Heart right ventricle (tissue), 16 donors: Measurements from ENCODE around the gene MAP3K6. TPM values are rescaled to one million over a fixed set of nuclear protein-coding genes. Genes with fewer than 3 reads are reported as not detected.

ENCODE experiments used
- ATAC-seq, 8 donors: fragments of 200-7000 bp; cut with Tn5 transposase; one replicate each; pipeline ENCODE4 v1.9.1; 2020; ENCODE audit warnings: mild to moderate bottlenecking in 8 of 8, moderate library complexity in 8 of 8, moderate number of reproducible peaks in 1 of 8
- DNase-seq, 2 donors: peaks; one replicate each; pipeline ENCODE4 v3.0.0-alpha.2; 2020
- H3K27ac ChIP-seq, 10 donors: fragments of 200-600 bp; sonication (generic) in 2 of 10; one replicate each; pipeline versions ENCODE4 v1.5.0 to v1.8.0; 2020 to 2022; ENCODE audit warnings: mild to moderate bottlenecking in 3 of 10
- H3K27me3 ChIP-seq, 7 donors: fragments of 200-600 bp; one replicate each; pipeline ENCODE4 v1.8.0; 2021 to 2022; ENCODE audit warnings: mild to moderate bottlenecking in 2 of 7
- H3K36me3 ChIP-seq, 9 donors: fragments of 200-600 bp; sonication (generic) in 1 of 9; one replicate each; pipeline versions ENCODE4 v1.5.0 to v1.8.0; 2020 to 2022; ENCODE audit warnings: mild to moderate bottlenecking in 2 of 9
- H3K4me1 ChIP-seq, 9 donors: fragments of 200-600 bp; sonication (generic) in 1 of 9; one replicate each; pipeline versions ENCODE4 v1.5.0 to v1.8.0; 2020 to 2022; ENCODE audit warnings: mild to moderate bottlenecking in 4 of 9
- H3K4me3 ChIP-seq, 10 donors: fragments of 200-600 bp; sonication (generic) in 2 of 10; one replicate each; pipeline versions ENCODE4 v1.5.0 to v1.8.0; 2020 to 2022; ENCODE audit warnings: mild to moderate bottlenecking in 7 of 10, moderate library complexity in 2 of 10
- H3K9me3 ChIP-seq, 11 donors: fragments of 200-600 bp in 10 of 11; sonication (generic) in 2 of 11; one replicate each; pipeline versions ENCODE4 v1.5.0 to v1.8.0; 2013 to 2022; ENCODE audit warnings: mild to moderate bottlenecking in 2 of 11, control low read depth in 1 of 11, moderate library complexity in 1 of 11
- WGBS, 2 donors: extraction: QIAGEN DNeasy Blood & Tissue Kit; methylation state at CpG; one replicate each; pipeline ENCODE4 v1.1.7; 2013; ENCODE audit warnings: inconsistent platforms in 1 of 2; 5-methylcytosine and 5-hydroxymethylcytosine counted together
- intact Hi-C, 10 donors: fragments of 100-400 bp; cut with DNase I; formaldehyde crosslinking; loops; one replicate each; pipeline versions ENCODE4 v1.11.1 to v1.14.2; 2022
- polyA plus RNA-seq, 2 donors: library from polyadenylated mRNA; stranded (reverse); fragments of 200-250 nt; gene quantifications; one replicate each; pipeline ENCODE4 v1.2.3, GENCODE V29; 2013
- total RNA-seq, 10 donors: library from RNA; stranded (reverse); fragmentation: NEBNext Ultra II Directional in 3 of 10; extraction: Animal tissue kit (Norgen Biotek cat#: 25700) in 3 of 10; gene quantifications; one replicate each; pipeline versions ENCODE4 v1.2.1 to v1.2.4, GENCODE V29; 2021 to 2023
- TF ChIP-seq, protein P1 (sequence below), 9 donors: fragments of 200-600 bp; sonication (generic) in 2 of 9; IDR thresholded peaks; one replicate each; pipeline versions ENCODE4 v1.5.0 to v1.8.0; 2021 to 2022; ENCODE audit warnings: antibody characterized with exemption in 9 of 9, mild to moderate bottlenecking in 5 of 9, moderate library complexity in 1 of 9
- donor health status: Arrhythmogenic right ventricular cardiomyopathy.
- donor health status: ischemic (EF 13 %, LVEDD 7.1; RV severe dilation, severe dysfunction).
- donor health status: healthy with polysubstance abuse.
- donor health status: DM: no; HTN: yes; CAD: no.
- donor health status: DM: no; HTN: no; CAD: no.
- donor health status: ischemic (EF 25% LVEDD 6.9; RV normal size, moderate dysfunction).
- donor health status: ischemic (EF 25% LVEDD 5.7; RV mildly dilated, moderate dysfunction).
- donor health status: healthy.
- donor health status: DM: yes; HTN: yes; CAD: no.
- donor health status: Ischemic cardiomyopathy.
- donor health status: ischemic (EF 35%, LVEDD 5.7; RV mildly dilated, moderate dysfunction).
- donor health status: nonischemic (EF 11% LVEDD 7.7; RV severe dilation, severe dysfunction).
- donor health status: DM: yes; HTN: yes; CAD: no.
- donor health status: PGD.
- donor health status: ischemic (EF 29% LVEDD 5.4; RV normal size, mild dysfunction).
- donor health status: nonischemic (EF 23%, LVEDD 6.1; RV moderate dilation, normal function).

Gene MAP3K6
- total and polyA plus RNA-seq, 12 donors, result 18.6 to 179 (median 30.4) TPM

DNA sequence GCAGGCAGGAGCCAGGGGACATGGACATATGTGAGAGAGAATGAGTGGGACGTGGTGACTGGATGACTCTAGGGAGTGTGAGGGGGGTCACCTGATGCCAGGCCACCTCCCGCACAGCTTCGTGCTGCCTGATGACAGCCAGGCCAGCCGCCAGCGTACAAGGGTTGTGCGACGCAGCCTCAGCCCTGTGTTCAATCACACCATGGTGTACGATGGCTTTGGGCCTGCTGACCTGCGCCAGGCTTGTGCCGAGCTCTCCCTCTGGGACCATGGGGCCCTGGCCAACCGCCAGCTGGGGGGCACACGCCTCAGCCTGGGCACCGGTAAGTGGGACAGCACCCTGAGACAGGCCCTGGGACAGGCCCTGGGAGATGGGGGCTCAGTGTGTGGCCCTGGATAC is 13.6 kb downstream of the MAP3K6 start:
- ATAC-seq (peak in 2 of 8 donors; percentile 4 to 13), DNase-seq (no peak)
- Histone ChIP-seq H3K9me3 (no peaks in the 10 kb centered on the region), H3K27me3 (no peaks in the 10 kb centered on the region), H3K4me3 (no peak overlapping the region), H3K36me3 (peaks cover 4 to 57% (median 26%) of the 10 kb centered on the region in 9 donors), H3K4me1 (peaks cover 17 to 46% (median 28%) of the 10 kb centered on the region in 9 donors), H3K27ac (no peak overlapping the region)
- intact Hi-C loops, result loop anchor here in 2 of 10 donors (10.0 kb wide), 1 partner anchor 48 kb away; no protein-coding TSS in a partner anchor
- WGBS, 2 donors, result 85 to 91% methylated on average over 13 of the region's 13 CpGs
- TF ChIP-seq, protein P1, sequence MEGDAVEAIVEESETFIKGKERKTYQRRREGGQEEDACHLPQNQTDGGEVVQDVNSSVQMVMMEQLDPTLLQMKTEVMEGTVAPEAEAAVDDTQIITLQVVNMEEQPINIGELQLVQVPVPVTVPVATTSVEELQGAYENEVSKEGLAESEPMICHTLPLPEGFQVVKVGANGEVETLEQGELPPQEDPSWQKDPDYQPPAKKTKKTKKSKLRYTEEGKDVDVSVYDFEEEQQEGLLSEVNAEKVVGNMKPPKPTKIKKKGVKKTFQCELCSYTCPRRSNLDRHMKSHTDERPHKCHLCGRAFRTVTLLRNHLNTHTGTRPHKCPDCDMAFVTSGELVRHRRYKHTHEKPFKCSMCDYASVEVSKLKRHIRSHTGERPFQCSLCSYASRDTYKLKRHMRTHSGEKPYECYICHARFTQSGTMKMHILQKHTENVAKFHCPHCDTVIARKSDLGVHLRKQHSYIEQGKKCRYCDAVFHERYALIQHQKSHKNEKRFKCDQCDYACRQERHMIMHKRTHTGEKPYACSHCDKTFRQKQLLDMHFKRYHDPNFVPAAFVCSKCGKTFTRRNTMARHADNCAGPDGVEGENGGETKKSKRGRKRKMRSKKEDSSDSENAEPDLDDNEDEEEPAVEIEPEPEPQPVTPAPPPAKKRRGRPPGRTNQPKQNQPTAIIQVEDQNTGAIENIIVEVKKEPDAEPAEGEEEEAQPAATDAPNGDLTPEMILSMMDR (IDR thresholded peaks at IDR 0.05), result no peak

DNA sequence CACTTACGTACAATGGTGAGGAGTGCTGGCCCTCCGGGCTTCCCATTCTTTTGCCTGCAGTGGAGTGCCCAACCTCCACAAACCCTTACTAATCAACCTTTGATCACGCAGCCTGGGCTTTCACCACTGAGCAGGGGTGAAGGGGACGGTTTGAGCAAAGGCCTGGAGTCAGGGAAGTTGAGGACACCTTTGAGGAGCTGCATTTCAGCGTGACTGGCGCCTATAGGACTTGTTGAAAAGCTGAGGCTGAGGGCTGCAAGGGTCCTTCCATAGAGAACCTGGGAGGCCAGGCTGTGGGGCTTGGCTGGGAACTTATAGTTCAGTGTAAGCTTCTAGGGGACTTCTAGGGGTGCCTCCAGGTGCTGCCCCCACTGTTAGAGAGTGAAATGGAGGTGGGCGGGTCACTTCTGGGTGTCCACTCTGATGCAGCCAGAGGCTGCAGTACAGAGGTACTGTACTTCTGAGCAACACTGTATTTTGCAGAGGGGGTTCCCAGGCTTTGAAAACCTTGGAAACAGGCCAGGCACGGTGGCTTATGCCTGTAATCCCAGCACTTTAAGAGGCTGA is 15.1 kb downstream of the MAP3K6 start:
- Histone ChIP-seq H3K4me1 (peaks cover 14 to 32% (median 26%) of the 10 kb centered on the region in 9 donors), H3K36me3 (peaks cover 4 to 41% (median 16%) of the 10 kb centered on the region in 9 donors), H3K27ac (peak overlapping the region in 5 of 10 donors; percentile 4 to 59 (median 55)), H3K4me3 (peak overlapping the region in 6 of 10 donors; percentile 29 to 59 (median 51)), H3K9me3 (no peaks in the 10 kb centered on the region), H3K27me3 (no peaks in the 10 kb centered on the region)
- TF ChIP-seq, protein P1 (IDR thresholded peaks at IDR 0.05), result no peak
- ATAC-seq (peak in 2 of 8 donors; percentile 1 to 2), DNase-seq (no peak)
- intact Hi-C loops, result loop anchor here in 2 of 10 donors (10.0 kb wide), 1 partner anchor 47 kb away; no protein-coding TSS in a partner anchor
- 49 to 50% methylated on average over 8 of the region's 8 CpGs for WGBS, 2 donors

DNA sequence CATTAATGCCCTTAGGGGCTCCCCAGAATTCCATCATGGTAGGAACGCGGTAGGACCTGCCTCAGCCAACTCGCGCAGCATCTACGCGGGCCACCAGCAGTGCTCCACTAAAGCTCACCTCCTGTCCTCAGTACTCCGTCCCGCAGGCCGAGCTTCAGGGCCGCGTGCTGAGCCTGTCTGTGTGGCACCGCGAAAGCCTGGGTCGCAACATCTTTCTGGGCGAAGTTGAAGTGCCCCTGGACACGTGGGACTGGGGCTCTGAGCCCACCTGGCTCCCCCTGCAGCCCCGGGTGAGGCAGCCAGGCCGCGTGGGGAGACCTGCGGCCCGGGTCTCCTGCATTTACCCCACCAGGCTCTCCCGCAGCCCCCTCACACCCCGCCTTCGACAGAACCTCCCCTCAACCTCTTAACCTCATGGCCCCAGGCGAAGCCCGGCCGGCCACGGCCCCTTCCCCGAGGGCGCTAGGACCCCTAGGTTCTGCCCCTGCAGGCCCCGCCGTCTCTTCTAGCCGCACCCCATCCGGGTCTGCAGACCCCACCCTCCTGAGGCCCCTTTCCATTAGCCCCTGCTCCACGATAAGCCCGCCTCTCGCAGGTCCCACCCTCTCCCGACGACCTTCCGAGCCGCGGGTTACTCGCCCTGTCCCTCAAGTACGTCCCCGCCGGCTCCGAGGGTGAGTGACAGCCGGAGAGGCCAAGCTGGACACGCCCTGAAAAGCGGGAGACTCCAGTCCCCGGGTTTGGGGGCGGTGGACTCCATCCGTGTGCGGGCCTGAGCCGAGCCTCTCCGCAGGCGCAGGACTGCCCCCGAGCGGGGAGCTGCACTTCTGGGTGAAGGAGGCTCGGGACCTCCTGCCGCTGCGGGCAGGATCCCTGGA is 15.9 kb downstream of the MAP3K6 start:
- ATAC-seq, result peak; percentile 34 to 75 (median 54)
- peaks cover 0 to 39% (median 10%) of the 10 kb centered on the region in 9 donors for H3K36me3 ChIP-seq
- DNase-seq, result peak; percentile 61 to 70
- H3K4me1 ChIP-seq, result peaks cover 14 to 31% (median 26%) of the 10 kb centered on the region in 9 donors
- WGBS, 2 donors, result 13 to 19% methylated on average over 56 to 62 of the region's 62 CpGs
- intact Hi-C loops, result loop anchor here in 2 of 10 donors (10.0 kb wide), 1 partner anchor 46 kb away; no protein-coding TSS in a partner anchor
- no peaks in the 10 kb centered on the region for H3K9me3 ChIP-seq
- no peaks in the 10 kb centered on the region for H3K27me3 ChIP-seq
- H3K27ac ChIP-seq, result peak overlapping the region in 5 of 10 donors; percentile 4 to 59 (median 55)
- TF ChIP-seq, protein P1 (IDR thresholded peaks at IDR 0.05), result peak in 2 of 9 donors; percentile 23 to 33
- H3K4me3 ChIP-seq, result peak overlapping the region in 9 of 10 donors; percentile 1 to 59 (median 48)
